Right lobe of liver (tissue), 4 donors: ENCODE measurements around the gene ZFYVE16.

ENCODE experiments used
- CTCF ChIP-seq, 4 donors: fragments of 200-600 bp in 3 of 4; fragments of 450-650 bp in 1 of 4; IDR thresholded peaks; one replicate each; pipeline versions ENCODE4 v1.5.1 to v1.8.0; 2016 to 2022; ENCODE audit warnings: antibody characterized with exemption in 4 of 4, mild to moderate bottlenecking in 2 of 4
- POLR2A ChIP-seq: fragments of 450-650 bp; IDR thresholded peaks from one replicate; pipeline ENCODE4 v1.6.1; 2017; ENCODE audit warnings: antibody characterized with exemption, mild to moderate bottlenecking
- donor health status: DM: no; HTN: no; CAD: no.
- donor health status: DM: no; HTN: no; CAD: no.
- donor health status: DM: no; HTN: yes; CAD: no.

GRCh38 chr5:80389580-80389979 lies 18.3 kb upstream of the ZFYVE16 start:
- TF ChIP-seq CTCF (IDR thresholded peaks at IDR 0.05) (no peak), POLR2A (no peak)
